ENCODE results near the gene ZNF141.
"Not testable (repeated sequence)": the region's sequence is repeated elsewhere in the genome, so short reads cannot be mapped to it uniquely, and the experiment has no call there.

Gene ZNF141

DNA sequence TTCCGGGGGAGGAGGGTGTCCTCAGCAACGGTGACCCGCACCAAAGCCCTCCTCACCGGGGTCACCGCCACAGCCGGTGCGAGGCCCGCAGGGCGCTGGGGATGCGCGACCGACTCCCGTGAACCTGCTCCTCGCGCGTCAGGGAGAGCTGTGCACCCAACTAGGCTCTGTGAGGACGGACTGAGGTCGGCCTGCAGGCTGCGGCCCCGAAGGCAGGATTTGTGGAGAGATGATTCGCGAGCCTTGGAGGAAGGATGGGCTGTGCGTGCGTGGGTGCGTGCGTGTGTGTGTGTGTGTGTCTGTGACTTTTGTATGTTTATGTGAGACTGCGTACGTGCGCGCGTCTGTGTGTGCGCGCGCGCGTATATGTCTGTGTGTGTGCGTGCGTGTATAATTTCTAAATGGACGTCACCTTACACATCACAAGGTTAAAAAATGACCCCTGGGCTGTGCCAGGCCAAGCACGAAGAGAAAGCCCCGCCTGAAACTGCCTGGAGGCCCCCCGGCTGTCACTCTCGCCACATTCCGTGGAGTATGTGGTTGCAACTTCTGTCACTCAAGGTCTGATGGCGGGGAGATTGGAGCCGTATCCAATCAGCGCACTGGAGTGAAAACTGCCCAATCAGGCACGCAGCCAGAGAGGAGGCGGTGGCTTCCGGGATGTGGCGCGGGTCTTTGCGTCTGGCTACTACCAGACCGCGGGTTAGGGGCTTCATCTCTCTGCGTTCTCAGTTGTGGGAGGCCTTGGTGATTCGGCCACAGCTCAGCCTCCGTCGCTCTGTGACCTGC lies at the start of gene ZNF141:
TSS of gene ZNF141 (plus strand) at position 672 of the 789 bp plus-strand sequence. CDS start 170 bp downstream, outside the sequence.
- Histone ChIP-seq H3K4me3 (ENCODE audit: low read depth in 1 of 2, low read length in 1 of 2) (peak within 1 kb of the TSS; percentile 88 to 90), H3K4me1 (ENCODE audit: control insufficient read depth in 1 of 2, insufficient read depth in 1 of 2, low read depth in 1 of 2, low read length in 1 of 2) (peaks cover 18 to 24% of the 10 kb centered on the region in 2 experiments), H3K27me3 (peaks cover 20% of the 10 kb centered on the region), H3K36me3 (no peaks in the 10 kb centered on the region), H3K27ac (peak within 1 kb of the TSS; percentile 83), H3K9me3 (no peaks in the 10 kb centered on the region)
- TF ChIP-seq, protein P1, sequence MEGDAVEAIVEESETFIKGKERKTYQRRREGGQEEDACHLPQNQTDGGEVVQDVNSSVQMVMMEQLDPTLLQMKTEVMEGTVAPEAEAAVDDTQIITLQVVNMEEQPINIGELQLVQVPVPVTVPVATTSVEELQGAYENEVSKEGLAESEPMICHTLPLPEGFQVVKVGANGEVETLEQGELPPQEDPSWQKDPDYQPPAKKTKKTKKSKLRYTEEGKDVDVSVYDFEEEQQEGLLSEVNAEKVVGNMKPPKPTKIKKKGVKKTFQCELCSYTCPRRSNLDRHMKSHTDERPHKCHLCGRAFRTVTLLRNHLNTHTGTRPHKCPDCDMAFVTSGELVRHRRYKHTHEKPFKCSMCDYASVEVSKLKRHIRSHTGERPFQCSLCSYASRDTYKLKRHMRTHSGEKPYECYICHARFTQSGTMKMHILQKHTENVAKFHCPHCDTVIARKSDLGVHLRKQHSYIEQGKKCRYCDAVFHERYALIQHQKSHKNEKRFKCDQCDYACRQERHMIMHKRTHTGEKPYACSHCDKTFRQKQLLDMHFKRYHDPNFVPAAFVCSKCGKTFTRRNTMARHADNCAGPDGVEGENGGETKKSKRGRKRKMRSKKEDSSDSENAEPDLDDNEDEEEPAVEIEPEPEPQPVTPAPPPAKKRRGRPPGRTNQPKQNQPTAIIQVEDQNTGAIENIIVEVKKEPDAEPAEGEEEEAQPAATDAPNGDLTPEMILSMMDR (IDR thresholded peaks at IDR 0.05), result no peak

GRCh38 chr4:288891-289290 lies 48.7 kb upstream of the ZNF141 start:
- H3K36me3 ChIP-seq, result no peaks in the 10 kb centered on the region
- no peak overlapping the region for H3K4me3 ChIP-seq (ENCODE audit: low read depth in 1 of 2, low read length in 1 of 2)
- H3K9me3 ChIP-seq, result peaks cover 19% of the 10 kb centered on the region
- TF ChIP-seq, protein P1 (IDR thresholded peaks at IDR 0.05), result no peak
- H3K27me3 ChIP-seq, result no peaks in the 10 kb centered on the region
- H3K27ac ChIP-seq, result no peak overlapping the region
- no peaks in the 10 kb centered on the region for H3K4me1 ChIP-seq (ENCODE audit: control insufficient read depth in 1 of 2, insufficient read depth in 1 of 2, low read depth in 1 of 2, low read length in 1 of 2)

GRCh38 chr4:294732-295131 lies 42.9 kb upstream of the ZNF141 start:
- Histone ChIP-seq H3K27me3 (no peaks in the 10 kb centered on the region), H3K27ac (no peak overlapping the region), H3K4me3 (ENCODE audit: low read depth in 1 of 2, low read length in 1 of 2) (no peak overlapping the region), H3K9me3 (peaks cover 19% of the 10 kb centered on the region), H3K4me1 (ENCODE audit: control insufficient read depth in 1 of 2, insufficient read depth in 1 of 2, low read depth in 1 of 2, low read length in 1 of 2) (no peaks in the 10 kb centered on the region), H3K36me3 (no peaks in the 10 kb centered on the region)
- TF ChIP-seq, protein P1 (IDR thresholded peaks at IDR 0.05), result no peak

DNA sequence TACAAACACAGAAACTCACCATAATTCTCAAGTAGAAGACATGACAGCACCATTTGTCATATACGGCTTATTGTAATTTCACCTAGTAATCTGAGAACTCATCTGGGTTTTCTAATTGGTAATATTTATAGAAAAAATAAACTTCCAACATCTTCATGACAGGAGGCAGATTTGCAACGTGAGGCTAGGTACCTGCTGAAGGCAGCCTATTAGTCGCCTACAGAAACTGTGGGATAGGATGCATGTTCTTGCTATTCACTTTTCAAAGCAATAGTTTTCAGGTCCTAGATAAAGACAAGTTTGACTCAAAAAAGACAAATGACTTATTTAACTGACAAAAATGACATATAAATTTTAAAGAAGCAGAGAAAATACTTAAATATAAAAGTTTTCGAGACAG lies 35.2 kb upstream of the ZNF141 start:
- no peaks in the 10 kb centered on the region for H3K4me1 ChIP-seq (ENCODE audit: control insufficient read depth in 1 of 2, insufficient read depth in 1 of 2, low read depth in 1 of 2, low read length in 1 of 2)
- peaks cover 43% of the 10 kb centered on the region for H3K27me3 ChIP-seq
- TF ChIP-seq, protein P1 (IDR thresholded peaks at IDR 0.05), result no peak
- no peak overlapping the region for H3K27ac ChIP-seq
- no peak overlapping the region for H3K4me3 ChIP-seq (ENCODE audit: low read depth in 1 of 2, low read length in 1 of 2)
- H3K9me3 ChIP-seq, result peaks cover 14% of the 10 kb centered on the region
- no peaks in the 10 kb centered on the region for H3K36me3 ChIP-seq

DNA sequence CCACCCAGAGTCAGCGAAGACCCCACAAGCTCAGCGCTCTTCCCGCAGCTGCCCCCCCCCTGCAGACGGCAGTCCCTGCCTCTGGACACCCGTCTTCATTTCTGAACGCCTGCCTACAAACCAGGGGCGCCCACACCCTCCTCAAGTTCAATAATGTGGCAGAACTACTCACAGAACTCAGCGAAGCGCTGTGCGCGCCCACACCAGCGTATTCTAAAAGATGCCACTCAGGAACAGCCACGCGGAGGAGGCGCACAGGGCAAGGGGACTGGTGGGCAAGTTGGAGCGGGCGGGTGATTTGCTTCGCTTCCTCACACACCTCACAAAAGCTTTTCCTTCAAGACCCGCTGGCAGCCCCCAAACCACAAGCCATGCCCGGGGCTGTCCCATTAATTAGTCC lies 33.1 kb upstream of the ZNF141 start:
- Histone ChIP-seq H3K9me3 (peaks cover 14% of the 10 kb centered on the region), H3K27me3 (peaks cover 43% of the 10 kb centered on the region)
- not testable (repeated sequence) for H3K4me1 ChIP-seq (ENCODE audit: control insufficient read depth in 1 of 2, insufficient read depth in 1 of 2, low read depth in 1 of 2, low read length in 1 of 2); H3K36me3 ChIP-seq; H3K4me3 ChIP-seq (ENCODE audit: low read depth in 1 of 2, low read length in 1 of 2); H3K27ac ChIP-seq

GRCh38 chr4:304969-305680 lies 32.5 kb upstream of the ZNF141 start, which contains the start of gene ZNF732:
Gene ZNF732 (minus strand): TSS chr4:305474. CDS start chr4:305310, 164 bp downstream.
- Histone ChIP-seq H3K4me3 (ENCODE audit: low read depth in 1 of 2, low read length in 1 of 2) (no peak within 1 kb of the TSS), H3K4me1 (ENCODE audit: control insufficient read depth in 1 of 2, insufficient read depth in 1 of 2, low read depth in 1 of 2, low read length in 1 of 2) (no peaks in the 10 kb centered on the region), H3K36me3 (no peaks in the 10 kb centered on the region), H3K9me3 (peaks cover 10% of the 10 kb centered on the region), H3K27ac (no peak within 1 kb of the TSS), H3K27me3 (peaks cover 43% of the 10 kb centered on the region)
- TF ChIP-seq, protein P1 (IDR thresholded peaks at IDR 0.05), result no peak
